ENCODE results near the gene IFITM10. TPM values are rescaled to one million over a fixed set of nuclear protein-coding genes. Genes with fewer than 3 reads are reported as not detected.

The IFITM10 gene
- 0.47 and 0.58 TPM in 2 replicates for total RNA-seq (2014; rRNA removed; shearing (Covaris generic))
- polyA plus RNA-seq (2015; cell fraction: cytosol; rRNA removed): 0.10 and 0.21 TPM in 2 replicates
- 1.2 and 1.9 TPM in 2 replicates for polyA plus RNA-seq (2015; cell fraction: nucleus; rRNA removed)

- DNase-seq (ENCODE audit: low read depth): no peak
These were observed at the start of gene IFITM10 for GRCh38 chr11:1750481-1750839. Gene IFITM10 (minus strand): TSS chr11:1750595. CDS start chr11:1750442, 153 bp downstream.

- no peak for DNase-seq (ENCODE audit: low read depth)
These were observed 47.2 kb upstream of the IFITM10 start for GRCh38 chr11:1797391-1798125.

GRCh38 chr11:1796413-1797011 is 46.1 kb upstream of the IFITM10 start:
- no peak for DNase-seq (ENCODE audit: low read depth)

GRCh38 chr11:1793081-1793480 is 42.7 kb upstream of the IFITM10 start:
- no peak for DNase-seq (ENCODE audit: low read depth)

GRCh38 chr11:1792461-1792860 is 42.1 kb upstream of the IFITM10 start:
- no peak for DNase-seq (ENCODE audit: low read depth)

- no peak for DNase-seq (ENCODE audit: low read depth)
These were observed 41.5 kb upstream of the IFITM10 start for GRCh38 chr11:1791912-1792311.

- DNase-seq (ENCODE audit: low read depth): no peak
These were observed 36.1 kb upstream of the IFITM10 start for GRCh38 chr11:1786466-1786865.

- no peak for DNase-seq (ENCODE audit: low read depth)
These were observed 35.5 kb upstream of the IFITM10 start for GRCh38 chr11:1785749-1786413.

- DNase-seq (ENCODE audit: low read depth): no peak
These were observed 34.6 kb upstream of the IFITM10 start for GRCh38 chr11:1784761-1785650.

GRCh38 chr11:1783725-1784529 is 33.5 kb upstream of the IFITM10 start:
- no peak for DNase-seq (ENCODE audit: low read depth)

- peak; percentile 54 for DNase-seq (ENCODE audit: low read depth)
These were observed 32.7 kb upstream of the IFITM10 start for GRCh38 chr11:1782831-1783724.

GRCh38 chr11:1782031-1782590 is 31.7 kb upstream of the IFITM10 start:
- no peak for DNase-seq (ENCODE audit: low read depth)

- DNase-seq (ENCODE audit: low read depth): no peak
These were observed 31.2 kb upstream of the IFITM10 start for GRCh38 chr11:1781593-1781975.

GRCh38 chr11:1780700-1781592 is 30.6 kb upstream of the IFITM10 start:
- DNase-seq (ENCODE audit: low read depth): no peak

- no peak for DNase-seq (ENCODE audit: low read depth)
These were observed 29.7 kb upstream of the IFITM10 start for GRCh38 chr11:1779806-1780699.

GRCh38 chr11:1779034-1779805 is 28.8 kb upstream of the IFITM10 start:
- no peak for DNase-seq (ENCODE audit: low read depth)

Measured in HT1080 (cell line).